ENCODE data around the gene MAP2K3. TPM values are rescaled to one million over a fixed set of nuclear protein-coding genes. Genes with fewer than 3 reads are reported as not detected.

MAP2K3 gene
- polyA plus RNA-seq, 1 donor, result 22.0 TPM

Other genes with a start within 250 kb of the MAP2K3 start
- gene USP22, start 241.7 kb upstream of the MAP2K3 start, polyA plus RNA-seq (ENCODE audit: insufficient read length), result 149 TPM
- gene DHRS7B, start 157.7 kb upstream of the MAP2K3 start, polyA plus RNA-seq (ENCODE audit: insufficient read length), result 27.2 TPM
- gene TMEM11, start 70.5 kb upstream of the MAP2K3 start, polyA plus RNA-seq (ENCODE audit: insufficient read length), result 29.9 TPM
- 20.1 TPM for gene NATD1, start 31.3 kb upstream of the MAP2K3 start, polyA plus RNA-seq (ENCODE audit: insufficient read length)
- gene KCNJ12, start 91.6 kb downstream of the MAP2K3 start, polyA plus RNA-seq (ENCODE audit: insufficient read length), result 13.8 TPM